Loucy (cell line): ENCODE results near the gene CBX5.

Experiments
- H2AFZ ChIP-seq: fragments of 200-600 bp; sonication (generic); 2 replicates; pipeline ENCODE4 v1.6.0; 2016; ENCODE audit warnings: antibody characterized with exemption, mild to moderate bottlenecking, low read length, moderate library complexity
- H3F3A ChIP-seq: fragments of 200-600 bp; 2 replicates; pipeline ENCODE4 v1.6.0; 2016; ENCODE audit warnings: antibody characterized with exemption, low read depth, mild to moderate bottlenecking
- H3K27me3 ChIP-seq: fragments of 200-600 bp; sonication (generic); 2 replicates; pipeline ENCODE4 v1.6.1; 2014; ENCODE audit warnings: low read length, mild to moderate bottlenecking; ENCODE audit not compliant: insufficient read depth, poor library complexity, severe bottlenecking
- H3K36me3 ChIP-seq: fragments of 200-600 bp; sonication (generic); 2 replicates; pipeline ENCODE4 v1.6.1; 2016; ENCODE audit warnings: low read length; ENCODE audit not compliant: insufficient read depth
- H3K4me1 ChIP-seq: fragments of 200-600 bp; sonication (generic); 2 replicates; pipeline ENCODE4 v1.5.1; 2014; ENCODE audit warnings: low read length, mild to moderate bottlenecking; ENCODE audit not compliant: insufficient read depth, poor library complexity, severe bottlenecking
- H3K4me2 ChIP-seq: fragments of 200-600 bp; sonication (generic); 2 replicates; pipeline ENCODE4 v1.6.0; 2014; ENCODE audit warnings: antibody characterized with exemption, low read length, low read depth, mild to moderate bottlenecking; ENCODE audit not compliant: poor library complexity, severe bottlenecking
- H3K4me3 ChIP-seq: fragments of 200-600 bp; sonication (generic); 2 replicates; pipeline ENCODE4 v1.5.1; 2014; ENCODE audit warnings: low read length, mild to moderate bottlenecking, mixed read lengths; ENCODE audit not compliant: poor library complexity, severe bottlenecking
- H3K79me2 ChIP-seq: fragments of 200-600 bp; sonication (generic); 2 replicates; pipeline ENCODE4 v1.6.1; 2014; ENCODE audit warnings: low read length; ENCODE audit not compliant: insufficient read depth
- H3K9ac ChIP-seq: fragments of 200-600 bp; sonication (generic); 2 replicates; pipeline ENCODE4 v1.6.0; 2014; ENCODE audit warnings: mild to moderate bottlenecking, low read depth, low read length, moderate library complexity; ENCODE audit not compliant: poor library complexity, severe bottlenecking
- H3K9me2 ChIP-seq: fragments of 200-600 bp; sonication (generic); replicated peaks from 2 replicates; pipeline ENCODE4 v1.6.1; 2016; ENCODE audit warnings: low read depth, low read length, mixed read lengths
- H3K9me3 ChIP-seq: fragments of 200-600 bp; sonication (generic); 2 replicates; pipeline ENCODE4 v1.6.1; 2014; ENCODE audit warnings: mild to moderate bottlenecking, antibody characterized with exemption, low read length, low read depth; ENCODE audit not compliant: insufficient read depth
- H4K20me1 ChIP-seq: fragments of 200-600 bp; sonication (generic); 2 replicates; pipeline ENCODE4 v1.6.0; 2014; ENCODE audit warnings: antibody characterized with exemption, low read length, mild to moderate bottlenecking; ENCODE audit not compliant: insufficient read depth, poor library complexity, severe bottlenecking
- EZH2phosphoT487 ChIP-seq: fragments of 200-600 bp; IDR thresholded peaks from 2 replicates; pipeline ENCODE4 v1.6.1; 2018; ENCODE audit warnings: antibody characterized with exemption, mild to moderate bottlenecking, moderate library complexity, borderline replicate concordance
- TF ChIP-seq, protein P1 (sequence below): fragments of 200-600 bp; sonication (generic); conservative IDR thresholded peaks from 2 replicates; pipeline ENCODE4 v1.5.1; 2014; ENCODE audit warnings: mild to moderate bottlenecking, antibody characterized with exemption, low read length

The CBX5 gene

GRCh38 chr12:54273981-54274380, 5.9 kb downstream of the CBX5 start:
- Histone ChIP-seq H3K4me1 (peaks cover 38% of the 10 kb centered on the region), H3F3A (no peaks in the 10 kb centered on the region), H3K79me2 (peaks cover 77% of the 10 kb centered on the region), H3K9me3 (no peaks in the 10 kb centered on the region), H3K4me3 (no peak overlapping the region), H3K36me3 (peaks cover 18% of the 10 kb centered on the region), H3K27me3 (peaks cover under 1% of the 10 kb centered on the region), H4K20me1 (peaks cover 49% of the 10 kb centered on the region), H2AFZ (no peak overlapping the region), H3K4me2 (peak overlapping the region; percentile 99), H3K9ac (no peak overlapping the region), H3K9me2 (no peaks in the 10 kb centered on the region)
- TF ChIP-seq, protein P1, sequence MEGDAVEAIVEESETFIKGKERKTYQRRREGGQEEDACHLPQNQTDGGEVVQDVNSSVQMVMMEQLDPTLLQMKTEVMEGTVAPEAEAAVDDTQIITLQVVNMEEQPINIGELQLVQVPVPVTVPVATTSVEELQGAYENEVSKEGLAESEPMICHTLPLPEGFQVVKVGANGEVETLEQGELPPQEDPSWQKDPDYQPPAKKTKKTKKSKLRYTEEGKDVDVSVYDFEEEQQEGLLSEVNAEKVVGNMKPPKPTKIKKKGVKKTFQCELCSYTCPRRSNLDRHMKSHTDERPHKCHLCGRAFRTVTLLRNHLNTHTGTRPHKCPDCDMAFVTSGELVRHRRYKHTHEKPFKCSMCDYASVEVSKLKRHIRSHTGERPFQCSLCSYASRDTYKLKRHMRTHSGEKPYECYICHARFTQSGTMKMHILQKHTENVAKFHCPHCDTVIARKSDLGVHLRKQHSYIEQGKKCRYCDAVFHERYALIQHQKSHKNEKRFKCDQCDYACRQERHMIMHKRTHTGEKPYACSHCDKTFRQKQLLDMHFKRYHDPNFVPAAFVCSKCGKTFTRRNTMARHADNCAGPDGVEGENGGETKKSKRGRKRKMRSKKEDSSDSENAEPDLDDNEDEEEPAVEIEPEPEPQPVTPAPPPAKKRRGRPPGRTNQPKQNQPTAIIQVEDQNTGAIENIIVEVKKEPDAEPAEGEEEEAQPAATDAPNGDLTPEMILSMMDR: no peak
- no peak for TF ChIP-seq EZH2phosphoT487

DNA sequence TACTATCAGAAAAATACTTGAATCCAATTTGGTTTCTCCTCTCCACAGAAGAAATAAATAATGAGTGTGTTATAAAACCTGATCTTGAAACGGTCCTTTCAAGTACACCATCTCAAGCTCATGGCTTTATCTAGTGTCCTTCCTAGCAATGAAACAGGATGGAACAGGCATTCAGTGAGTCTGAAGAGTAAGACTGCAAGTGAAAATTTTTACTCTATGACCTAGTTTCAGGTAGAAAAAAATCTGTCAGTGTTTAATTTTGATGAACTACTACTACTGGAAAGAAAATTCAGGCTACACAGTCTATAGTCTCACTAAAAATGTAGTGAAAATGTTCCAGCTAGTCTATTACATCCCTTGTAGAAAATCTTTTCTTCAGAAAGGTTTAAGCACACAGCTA, 7.7 kb downstream of the CBX5 start:
- peaks cover 59% of the 10 kb centered on the region for H3K79me2 ChIP-seq

GRCh38 chr12:54270345-54270744, 9.6 kb downstream of the CBX5 start:
- TF ChIP-seq, protein P1: no peak
- no peak for TF ChIP-seq EZH2phosphoT487
- Histone ChIP-seq H3K79me2 (peaks cover 45% of the 10 kb centered on the region), H3K4me2 (no peak overlapping the region), H3F3A (no peaks in the 10 kb centered on the region), H3K9ac (no peak overlapping the region), H3K9me2 (no peaks in the 10 kb centered on the region), H3K9me3 (no peaks in the 10 kb centered on the region), H3K4me1 (peaks cover 12% of the 10 kb centered on the region), H3K4me3 (no peak overlapping the region), H2AFZ (no peak overlapping the region), H3K27me3 (no peaks in the 10 kb centered on the region), H3K36me3 (peaks cover 12% of the 10 kb centered on the region), H4K20me1 (peaks cover 17% of the 10 kb centered on the region)

More for the DNA sequence above, 7.7 kb downstream of the CBX5 start:
- H3F3A ChIP-seq: no peaks in the 10 kb centered on the region
- H2AFZ ChIP-seq: no peak overlapping the region
- no peak overlapping the region for H3K9ac ChIP-seq
- H3K4me3 ChIP-seq: no peak overlapping the region
- H3K4me2 ChIP-seq: no peak overlapping the region
- peaks cover 12% of the 10 kb centered on the region for H3K36me3 ChIP-seq
- no peaks in the 10 kb centered on the region for H3K9me2 ChIP-seq
- H3K9me3 ChIP-seq: no peaks in the 10 kb centered on the region
- peaks cover 23% of the 10 kb centered on the region for H3K4me1 ChIP-seq
- peaks cover 32% of the 10 kb centered on the region for H4K20me1 ChIP-seq
- H3K27me3 ChIP-seq: no peaks in the 10 kb centered on the region
- TF ChIP-seq, protein P1: no peak
